ENCODE data around the gene DLGAP3. TPM values are rescaled to one million over a fixed set of nuclear protein-coding genes. Genes with fewer than 3 reads are reported as not detected.

The DLGAP3 gene
- total and polyA plus RNA-seq, 2 donors (not counting 3 experiments of a cell fraction or from before 2014, with no cell fraction given) = 0.04 to 0.20 TPM

GRCh38 chr1:34842073-34842472, 87.4 kb downstream of the DLGAP3 start:
- Histone ChIP-seq H3K9me1 (replicated peaks; ENCODE audit: control insufficient read depth, extremely low read depth, insufficient read depth, low read length) (no peaks in the 10 kb centered on the region), H3K27me3 (ENCODE audit: control insufficient read depth in 2 of 2, insufficient read depth in 2 of 2, low read length in 2 of 2) (no peaks in the 10 kb centered on the region), H3K9me3 (replicated peaks; ENCODE audit: control insufficient read depth, insufficient read depth, low read length) (no peaks in the 10 kb centered on the region), H3K79me2 (ENCODE audit: control insufficient read depth, insufficient read depth, low read length) (no peaks in the 10 kb centered on the region), H3K27ac (ENCODE audit: insufficient read depth, low read depth, low read length) (no peak overlapping the region), H3K4me1 (ENCODE audit: control insufficient read depth, extremely low read depth, insufficient read depth, low read length) (peaks cover 30% of the 10 kb centered on the region), H3K4me2 (ENCODE audit: insufficient read depth, low read length) (no peak overlapping the region), H3K4me3 (replicated peaks in 1 of 3; ENCODE audit: insufficient read depth in 1 of 3, low read depth in 1 of 3, low read length in 3 of 3) (no peak overlapping the region), H4K20me1 (replicated peaks; ENCODE audit: control insufficient read depth, extremely low read depth, insufficient read depth, low read length) (no peaks in the 10 kb centered on the region), H3K9ac (replicated peaks; ENCODE audit: extremely low read depth, insufficient read depth, low read length) (no peak overlapping the region), H2AFZ (ENCODE audit: low read depth, low read length) (no peak overlapping the region), H3K36me3 (ENCODE audit: control insufficient read depth in 2 of 2, extremely low read depth in 1 of 2, insufficient read depth in 2 of 2, low read length in 2 of 2) (no peaks in the 10 kb centered on the region)
- dilution Hi-C loops (cut with MboI; ENCODE audit: extremely low pct_ligation_motif_present, low sequenced_read_pairs) (no loop called here), intact Hi-C loops (cut with micrococcal nuclease) (no loop called here)
- FAIRE-seq (no peak), DNase-seq (ENCODE audit: low read depth, low spot score) (no peak)
- no TSS peak for BruUV-seq (replicated peaks)
- TF ChIP-seq FOS (IDR thresholded peaks at IDR 0.05; ENCODE audit: borderline replicate concordance, insufficient read depth, low read length) (no peak), POLR2AphosphoS5 (IDR thresholded peaks at IDR 0.05; ENCODE audit: insufficient read depth, low read depth, low read length) (no peak), EZH2 (IDR thresholded peaks at IDR 0.05; ENCODE audit: borderline replicate concordance, low read depth, low read length, severe bottlenecking) (no peak)
- CTCF ChIA-PET = interaction anchor here (1.0 to 3.7 kb wide), 5 partner anchors 10 to 99 kb away, joined by 3 to 49 read pairs (median 5); no protein-coding TSS in a partner anchor
- POLR2A ChIA-PET = no interaction called here

GRCh38 chr1:34840426-34840825, 89.0 kb downstream of the DLGAP3 start:
- Histone ChIP-seq H3K36me3 (ENCODE audit: control insufficient read depth in 2 of 2, extremely low read depth in 1 of 2, insufficient read depth in 2 of 2, low read length in 2 of 2) (no peaks in the 10 kb centered on the region), H3K9me1 (replicated peaks; ENCODE audit: control insufficient read depth, extremely low read depth, insufficient read depth, low read length) (no peaks in the 10 kb centered on the region), H3K9me3 (replicated peaks; ENCODE audit: control insufficient read depth, insufficient read depth, low read length) (no peaks in the 10 kb centered on the region), H3K4me2 (ENCODE audit: insufficient read depth, low read length) (no peak overlapping the region), H3K4me1 (ENCODE audit: control insufficient read depth, extremely low read depth, insufficient read depth, low read length) (peaks cover 30% of the 10 kb centered on the region), H2AFZ (ENCODE audit: low read depth, low read length) (no peak overlapping the region), H3K27ac (ENCODE audit: insufficient read depth, low read depth, low read length) (no peak overlapping the region), H3K9ac (replicated peaks; ENCODE audit: extremely low read depth, insufficient read depth, low read length) (no peak overlapping the region), H4K20me1 (replicated peaks; ENCODE audit: control insufficient read depth, extremely low read depth, insufficient read depth, low read length) (no peaks in the 10 kb centered on the region), H3K79me2 (ENCODE audit: control insufficient read depth, insufficient read depth, low read length) (no peaks in the 10 kb centered on the region), H3K4me3 (replicated peaks in 1 of 3; ENCODE audit: insufficient read depth in 1 of 3, low read depth in 1 of 3, low read length in 3 of 3) (no peak overlapping the region), H3K27me3 (ENCODE audit: control insufficient read depth in 2 of 2, insufficient read depth in 2 of 2, low read length in 2 of 2) (no peaks in the 10 kb centered on the region)
- dilution Hi-C loops (cut with MboI; ENCODE audit: extremely low pct_ligation_motif_present, low sequenced_read_pairs) = no loop called here
- no peak for FAIRE-seq
- ChIA-PET CTCF (interaction anchor here (1.8 kb wide), 1 partner anchor 12 kb away, joined by 4 read pairs; no protein-coding TSS in a partner anchor), POLR2A (no interaction called here)
- intact Hi-C loops (cut with micrococcal nuclease) = no loop called here
- DNase-seq (ENCODE audit: low read depth, low spot score) = no peak
- no TSS peak for BruUV-seq (replicated peaks)
- TF ChIP-seq JUN (IDR thresholded peaks at IDR 0.05; ENCODE audit: borderline replicate concordance, insufficient read depth, insufficient read length, low read depth) (no peak), CTCF (IDR thresholded peaks at IDR 0.05; ENCODE audit: extremely low read depth in 1 of 2, insufficient read depth in 1 of 2, low read depth in 1 of 2, low read length in 2 of 2) (no peak), MAX (IDR thresholded peaks at IDR 0.05; ENCODE audit: insufficient read depth, insufficient read length) (no peak), GATA2 (IDR thresholded peaks at IDR 0.05; ENCODE audit: insufficient read depth, insufficient read length, low read depth, low read length) (no peak), POLR2A (IDR thresholded peaks at IDR 0.05; ENCODE audit: low read depth, low read length) (no peak), EZH2 (IDR thresholded peaks at IDR 0.05; ENCODE audit: borderline replicate concordance, low read depth, low read length, severe bottlenecking) (no peak), POLR2AphosphoS5 (IDR thresholded peaks at IDR 0.05; ENCODE audit: insufficient read depth, low read depth, low read length) (no peak), FOS (IDR thresholded peaks at IDR 0.05; ENCODE audit: borderline replicate concordance, insufficient read depth, low read length) (no peak), MYC (IDR thresholded peaks at IDR 0.05; ENCODE audit: low read depth, low read length) (no peak)
